ENCODE measurements around the gene DNAH17.

DNA sequence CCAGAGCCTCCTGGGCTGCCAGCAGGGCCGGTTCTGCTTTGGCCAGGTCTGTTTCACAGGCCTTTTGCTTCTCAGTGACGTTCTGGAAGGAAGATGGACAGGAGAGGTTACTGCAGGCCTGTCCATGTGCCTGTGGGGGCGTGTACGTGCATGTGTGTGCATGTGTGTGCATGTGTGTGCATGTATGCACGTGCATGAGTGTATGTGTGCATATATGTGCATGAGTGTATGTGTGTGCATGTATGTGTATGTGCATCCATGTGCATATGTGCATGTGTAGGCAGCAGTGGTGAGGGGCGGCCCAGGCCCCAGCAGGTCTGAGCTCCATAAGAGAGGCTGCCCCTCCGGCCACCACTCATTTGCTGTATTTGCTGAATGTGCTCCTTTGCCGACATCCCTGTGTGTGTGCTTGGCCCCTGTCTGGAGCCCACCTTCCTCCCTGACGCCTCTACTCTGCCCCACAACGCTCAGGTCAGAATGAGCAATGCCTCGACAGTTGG is 117.0 kb downstream of the DNAH17 start:
- TF ChIP-seq, protein P1, sequence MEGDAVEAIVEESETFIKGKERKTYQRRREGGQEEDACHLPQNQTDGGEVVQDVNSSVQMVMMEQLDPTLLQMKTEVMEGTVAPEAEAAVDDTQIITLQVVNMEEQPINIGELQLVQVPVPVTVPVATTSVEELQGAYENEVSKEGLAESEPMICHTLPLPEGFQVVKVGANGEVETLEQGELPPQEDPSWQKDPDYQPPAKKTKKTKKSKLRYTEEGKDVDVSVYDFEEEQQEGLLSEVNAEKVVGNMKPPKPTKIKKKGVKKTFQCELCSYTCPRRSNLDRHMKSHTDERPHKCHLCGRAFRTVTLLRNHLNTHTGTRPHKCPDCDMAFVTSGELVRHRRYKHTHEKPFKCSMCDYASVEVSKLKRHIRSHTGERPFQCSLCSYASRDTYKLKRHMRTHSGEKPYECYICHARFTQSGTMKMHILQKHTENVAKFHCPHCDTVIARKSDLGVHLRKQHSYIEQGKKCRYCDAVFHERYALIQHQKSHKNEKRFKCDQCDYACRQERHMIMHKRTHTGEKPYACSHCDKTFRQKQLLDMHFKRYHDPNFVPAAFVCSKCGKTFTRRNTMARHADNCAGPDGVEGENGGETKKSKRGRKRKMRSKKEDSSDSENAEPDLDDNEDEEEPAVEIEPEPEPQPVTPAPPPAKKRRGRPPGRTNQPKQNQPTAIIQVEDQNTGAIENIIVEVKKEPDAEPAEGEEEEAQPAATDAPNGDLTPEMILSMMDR (IDR thresholded peaks at IDR 0.05; ENCODE audit: low read depth, low read length, poor library complexity, severe bottlenecking): no peak
- no peak for TF ChIP-seq EZH2phosphoT487 (IDR thresholded peaks at IDR 0.05; ENCODE audit: borderline replicate concordance, low read length)

All from DOHH2 (cell line).